GM19452 (cell line): Measurements from ENCODE around the gene SYCP2.
"Not testable (repeated sequence)": the region's sequence is repeated elsewhere in the genome, so short reads cannot be mapped to it uniquely, and the experiment has no call there.

ENCODE experiments used
- ATAC-seq: cut with Tn5 transposase; IDR thresholded peaks from one replicate; pipeline ENCODE4 v1.9.1; 2021; ENCODE audit not compliant: unreplicated experiment

The SYCP2 gene

DNA sequence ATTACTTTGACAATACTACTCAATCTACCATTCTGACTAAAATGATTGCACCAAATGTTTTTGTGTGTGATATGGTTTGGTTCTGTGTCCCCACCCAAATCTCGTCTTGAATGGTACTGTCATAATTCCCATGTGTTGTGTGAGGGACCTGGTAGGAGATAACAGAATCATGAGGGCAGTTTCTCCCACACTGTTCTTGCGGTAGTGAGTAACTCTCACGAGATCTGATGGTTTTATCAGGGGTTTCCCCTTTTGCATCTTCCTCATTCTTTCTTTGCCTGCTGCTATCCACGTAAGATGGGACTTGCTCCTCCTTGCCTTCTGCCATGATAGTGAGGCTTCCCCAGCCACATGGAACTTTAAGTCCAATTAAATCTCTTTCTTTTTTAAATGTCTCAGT is 20.8 kb downstream of the SYCP2 start:
- ATAC-seq: no peak

- no peak for ATAC-seq
Observed at GRCh38 chr20:59911041-59911440, 22.4 kb downstream of the SYCP2 start.

- ATAC-seq: no peak
Observed at GRCh38 chr20:59908855-59909254, 24.6 kb downstream of the SYCP2 start.

- no peak for ATAC-seq
Observed at GRCh38 chr20:59903621-59904020, 29.8 kb downstream of the SYCP2 start.

GRCh38 chr20:59902470-59902869 is 31.0 kb downstream of the SYCP2 start:
- no peak for ATAC-seq

DNA sequence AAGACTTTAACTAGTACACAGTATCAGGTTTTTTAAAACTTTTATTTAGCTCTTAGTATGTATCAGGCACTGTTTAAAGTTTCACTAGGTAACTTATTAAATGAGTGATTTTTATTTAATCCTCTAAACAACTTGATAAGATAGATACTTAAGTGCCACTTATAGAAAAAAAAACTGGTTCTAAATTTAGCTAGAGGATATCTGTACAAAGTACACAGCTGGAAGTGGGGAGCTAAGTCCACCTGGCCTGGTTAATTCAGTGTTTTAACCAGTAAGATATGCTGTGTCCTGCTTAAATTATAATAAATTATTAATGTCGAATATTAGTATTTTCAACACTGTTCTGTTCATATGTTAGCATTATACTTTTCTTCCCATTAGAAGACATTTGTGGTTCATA is 37.5 kb downstream of the SYCP2 start:
- no peak for ATAC-seq

- ATAC-seq: no peak
Observed at GRCh38 chr20:59891581-59891980, 41.9 kb downstream of the SYCP2 start.

GRCh38 chr20:59890035-59890434 is 43.4 kb downstream of the SYCP2 start:
- not testable (repeated sequence) for ATAC-seq

DNA sequence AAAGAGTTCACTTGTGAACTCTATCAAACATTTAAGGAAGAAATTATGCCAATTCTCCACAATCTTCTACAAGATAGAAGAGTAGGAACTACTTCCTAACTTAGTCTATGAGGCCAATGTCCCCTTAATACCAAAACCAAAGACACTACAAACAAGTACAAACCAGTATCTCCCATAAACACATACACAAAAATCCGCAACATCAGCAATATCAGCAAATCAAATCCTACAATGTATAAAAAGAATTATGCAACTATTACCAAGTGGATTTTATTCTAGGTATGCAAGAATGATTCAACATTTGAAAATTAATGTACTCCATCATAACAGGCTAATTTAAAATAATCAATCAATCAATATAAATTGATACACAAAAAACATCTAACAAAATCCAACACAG is 45.4 kb downstream of the SYCP2 start:
- ATAC-seq: no peak

DNA sequence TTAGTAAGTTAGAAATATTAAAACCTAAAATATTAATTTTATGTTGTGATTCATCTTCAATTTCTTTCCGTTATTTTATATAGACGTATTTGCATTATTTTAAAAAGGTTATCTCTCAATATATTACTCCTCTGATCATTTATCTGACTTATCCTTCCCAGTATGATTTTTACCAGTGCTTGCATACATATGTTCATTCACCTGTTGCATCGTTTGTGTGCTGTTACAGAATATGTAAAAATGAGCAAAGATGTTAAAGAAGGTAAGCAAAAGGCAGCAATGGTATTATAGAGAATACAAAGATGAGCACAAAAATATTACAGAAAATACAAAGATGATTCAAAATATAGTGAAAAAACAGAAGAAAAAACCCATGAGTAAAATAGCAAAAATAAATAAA is 48.9 kb downstream of the SYCP2 start:
- ATAC-seq: no peak

GRCh38 chr20:59880198-59880597 is 53.2 kb downstream of the SYCP2 start:
- no peak for ATAC-seq

- ATAC-seq: no peak
Observed at GRCh38 chr20:59873409-59873808, 60.0 kb downstream of the SYCP2 start.

DNA sequence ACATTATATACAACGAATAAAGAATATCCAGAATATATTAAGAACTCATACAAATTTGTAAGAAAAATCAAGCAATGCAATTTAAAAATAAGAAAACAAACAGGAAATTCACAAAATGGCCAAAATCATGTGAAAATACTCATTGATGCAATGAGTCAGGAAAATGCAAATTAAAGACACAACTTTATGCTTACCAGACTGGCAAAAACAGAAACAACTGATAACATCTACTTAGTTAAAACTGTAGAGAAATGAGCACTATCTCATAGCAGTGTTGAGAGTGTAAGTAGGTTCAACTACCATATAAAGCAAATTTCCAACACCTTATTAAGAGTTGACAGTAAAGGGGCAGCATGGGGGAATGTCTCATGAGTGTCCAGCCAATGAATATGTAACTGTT is 62.3 kb downstream of the SYCP2 start:
- no peak for ATAC-seq

GRCh38 chr20:59866338-59866737 is 67.1 kb downstream of the SYCP2 start:
- ATAC-seq: no peak

DNA sequence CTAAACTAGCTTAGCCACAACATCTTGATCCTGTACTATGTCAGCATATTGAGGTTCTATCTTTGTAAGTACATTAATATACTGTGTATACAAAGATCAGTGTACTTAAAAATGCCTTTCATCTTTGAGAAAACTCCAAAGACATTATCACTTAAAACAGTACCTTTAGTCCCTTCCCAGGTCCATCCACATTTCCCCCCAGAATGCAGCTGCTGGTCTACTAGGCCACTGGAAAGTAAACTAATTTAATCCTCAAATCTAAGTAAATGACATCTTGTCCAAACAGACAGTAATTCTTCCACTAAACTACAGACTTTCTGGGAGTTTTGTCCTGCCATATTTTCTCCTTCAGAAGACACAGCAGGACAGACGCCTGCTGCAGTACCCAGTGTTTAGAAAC is 68.7 kb downstream of the SYCP2 start:
- no peak for ATAC-seq

GRCh38 chr20:59863058-59863457 is 70.4 kb downstream of the SYCP2 start:
- ATAC-seq: no peak

DNA sequence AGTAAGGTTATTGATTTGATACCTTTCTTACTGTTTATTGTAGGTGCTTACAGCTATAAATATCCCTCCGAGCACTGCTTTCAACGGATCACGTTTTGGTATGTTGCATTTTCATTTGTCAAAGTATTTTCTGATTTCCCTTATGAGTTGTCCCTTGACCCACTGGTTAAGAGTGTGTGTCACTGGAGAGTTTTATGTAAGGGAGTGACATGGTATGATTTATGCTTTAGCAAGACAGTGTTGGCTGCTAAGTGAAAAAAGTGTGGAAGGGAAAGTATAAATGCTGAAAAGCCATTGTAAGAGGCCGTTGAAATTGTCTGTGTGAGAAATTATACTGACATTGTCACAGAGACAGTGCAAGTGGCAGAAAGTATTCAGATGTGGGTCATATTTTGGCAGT is 72.0 kb downstream of the SYCP2 start:
- ATAC-seq: no peak

GRCh38 chr20:59858425-59858824 is 75.0 kb downstream of the SYCP2 start:
- ATAC-seq: no peak

DNA sequence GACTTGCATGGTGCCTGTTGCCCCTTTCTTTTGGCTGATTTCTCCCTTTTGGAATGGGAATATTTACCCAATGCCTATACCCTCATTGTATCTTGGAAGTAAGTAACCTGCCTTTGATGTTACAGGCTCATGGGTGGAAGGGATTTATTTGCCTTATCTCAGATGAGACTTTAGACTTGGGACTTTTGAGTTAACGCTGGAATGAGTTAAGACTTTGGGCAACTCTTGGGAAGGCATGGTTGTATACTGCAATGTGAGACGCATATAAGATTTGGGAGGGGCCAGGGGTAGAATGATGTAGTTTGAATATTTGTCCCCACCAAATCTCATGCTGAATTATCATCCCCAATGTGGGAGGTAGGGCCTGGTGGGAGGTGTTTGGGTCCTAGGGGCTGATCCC is 75.5 kb downstream of the SYCP2 start:
- ATAC-seq: no peak

GRCh38 chr20:59856941-59857340 is 76.5 kb downstream of the SYCP2 start:
- not testable (repeated sequence) for ATAC-seq

- ATAC-seq: not testable (repeated sequence)
Observed at GRCh38 chr20:59856526-59856925, 76.9 kb downstream of the SYCP2 start.

- ATAC-seq: no peak
Observed at GRCh38 chr20:59850018-59850641, 83.3 kb downstream of the SYCP2 start.

DNA sequence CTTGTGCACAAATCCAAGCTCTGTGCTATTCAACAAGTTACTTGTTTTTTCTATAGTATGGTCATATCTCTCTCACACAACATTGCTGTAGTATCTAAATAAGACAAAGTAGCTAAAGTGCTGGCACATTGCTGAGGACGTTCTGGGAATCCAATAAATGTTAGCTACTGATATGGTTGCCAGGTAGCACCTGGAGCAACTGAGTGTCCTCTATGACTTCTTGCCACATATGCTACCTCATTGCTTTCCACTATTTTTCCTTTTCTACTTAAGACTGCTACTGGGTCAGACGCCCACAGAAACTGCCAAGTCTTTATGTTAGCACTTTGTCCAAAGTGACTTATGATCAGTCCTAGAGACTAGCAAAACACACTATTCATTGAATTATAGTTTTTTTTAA is 85.3 kb downstream of the SYCP2 start:
- ATAC-seq: no peak

DNA sequence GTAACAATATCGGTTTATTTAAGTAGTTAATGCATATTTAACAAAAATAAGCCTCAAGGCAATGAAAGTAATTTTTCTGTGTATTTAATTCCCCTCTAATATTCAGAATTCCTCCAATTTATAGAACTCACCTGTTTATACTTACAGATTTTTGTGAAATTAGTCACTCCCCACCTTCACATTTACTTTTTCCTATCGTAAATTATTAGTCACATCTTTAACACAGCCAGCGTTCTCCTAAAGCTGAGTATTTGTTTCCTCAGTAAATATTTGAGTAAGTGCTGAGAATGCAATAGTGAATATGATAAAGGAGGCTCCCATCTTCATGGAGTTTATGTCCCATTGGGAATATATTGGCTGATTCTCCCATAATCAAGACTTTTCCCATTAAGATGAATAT is 88.0 kb downstream of the SYCP2 start:
- no peak for ATAC-seq
